Left colon (tissue), 2 donors: ENCODE measurements around the gene MBD5. TPM values are rescaled to one million over a fixed set of nuclear protein-coding genes. Genes with fewer than 3 reads are reported as not detected.

Source experiments
- ATAC-seq: fragments of 200-7000 bp; cut with Tn5 transposase; one replicate; pipeline ENCODE4 v1.9.1; 2020; ENCODE audit warnings: mild to moderate bottlenecking, moderate library complexity
- DNase-seq, 2 donors: peaks; one replicate each; pipeline ENCODE4 v3.0.0-alpha.2; 2020
- intact Hi-C, 2 donors: fragments of 100-400 bp; cut with DNase I in 1 of 2; cut with micrococcal nuclease in 1 of 2; formaldehyde crosslinking; loops; one replicate each; pipeline versions ENCODE4 v1.11.2 to v1.14.0; 2022; cut with DNase I, micrococcal nuclease
- total RNA-seq, 2 donors: library from RNA; stranded (reverse); fragmentation: NEBNext Ultra II Directional; extraction: Animal tissue kit (Norgen Biotek cat#: 25700); gene quantifications; one replicate each; pipeline ENCODE4 v1.2.1, GENCODE V29; 2021
- donor health status: DM: no; HTN: no; CAD: no.
- donor health status: DM: yes; HTN: yes; CAD: no.

The MBD5 gene
- total RNA-seq, 2 donors from 2014 or later, result 29.8 to 34.4 TPM

DNA sequence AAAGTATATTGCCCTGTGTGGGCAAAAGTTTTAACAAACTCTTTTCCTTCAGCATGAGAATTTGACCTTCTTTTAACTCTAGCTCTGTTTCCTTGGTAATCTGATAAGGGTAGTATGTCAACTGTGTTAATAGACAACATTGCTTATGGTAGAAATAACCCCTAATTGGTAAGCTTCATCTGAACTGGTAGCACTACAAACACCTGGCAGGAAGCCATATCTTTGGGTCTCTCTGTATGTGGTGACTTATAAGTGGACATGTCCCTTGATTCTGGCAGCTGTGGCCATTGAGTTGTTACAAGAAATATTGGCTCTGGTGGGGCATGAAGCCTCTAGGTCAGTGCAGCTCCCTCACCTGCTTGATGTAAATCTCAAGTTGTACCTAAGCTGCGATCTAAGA is 46.9 kb downstream of the MBD5 start:
- intact Hi-C loops, result no loop called here
- ATAC-seq (no peak), DNase-seq (no peak)

DNA sequence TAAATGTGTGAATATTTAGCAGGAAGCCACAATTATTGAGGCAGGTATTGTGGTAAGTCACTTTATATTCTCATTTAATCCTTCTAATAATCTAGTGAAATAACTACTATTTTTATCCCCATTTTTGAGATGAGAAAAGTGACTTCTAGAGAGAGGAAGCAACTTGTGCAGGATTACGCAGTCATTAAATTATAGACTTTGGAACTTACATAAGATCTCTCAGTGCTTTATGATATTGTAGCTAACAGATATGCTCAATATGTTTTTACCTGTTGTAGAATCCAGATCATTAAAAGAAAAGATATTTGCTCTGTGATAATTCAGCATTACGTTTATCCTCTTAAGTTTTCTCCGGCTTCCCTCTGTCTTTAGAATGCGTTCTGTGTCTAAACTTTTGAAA is 50.5 kb downstream of the MBD5 start:
- ATAC-seq, result peak; percentile 87
- DNase-seq, result no peak
- intact Hi-C loops, result no loop called here

DNA sequence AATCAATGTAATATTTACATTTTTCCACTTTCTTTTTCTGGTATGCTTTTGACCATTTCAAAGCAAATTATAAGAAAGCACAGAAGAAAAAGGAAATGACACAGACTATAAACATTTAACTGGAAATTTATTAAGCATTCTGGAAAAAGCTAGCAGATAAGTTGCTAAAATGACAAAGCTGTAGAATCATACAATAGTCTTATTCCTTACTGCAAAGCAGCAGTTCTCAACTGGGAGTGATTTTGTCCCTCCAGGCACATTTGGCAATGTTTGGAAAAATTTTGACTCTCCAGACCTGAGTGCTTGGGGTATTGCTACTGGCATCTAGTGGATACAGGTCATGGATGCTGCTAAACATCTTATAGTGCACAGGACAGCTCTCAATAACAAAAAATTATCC is 75.1 kb downstream of the MBD5 start:
- ATAC-seq, result no peak
- no peak for DNase-seq
- intact Hi-C loops, result no loop called here

- DNase-seq (no peak), ATAC-seq (no peak)
- intact Hi-C loops, result no loop called here
Measured at GRCh38 chr2:148102641-148103040, 81.8 kb downstream of the MBD5 start.

- ATAC-seq (no peak), DNase-seq (no peak)
- intact Hi-C loops, result no loop called here
Measured at GRCh38 chr2:148103946-148104345, 83.1 kb downstream of the MBD5 start.

- DNase-seq (no peak), ATAC-seq (no peak)
- intact Hi-C loops, result no loop called here
Measured at GRCh38 chr2:148106331-148106730, 85.4 kb downstream of the MBD5 start.

DNA sequence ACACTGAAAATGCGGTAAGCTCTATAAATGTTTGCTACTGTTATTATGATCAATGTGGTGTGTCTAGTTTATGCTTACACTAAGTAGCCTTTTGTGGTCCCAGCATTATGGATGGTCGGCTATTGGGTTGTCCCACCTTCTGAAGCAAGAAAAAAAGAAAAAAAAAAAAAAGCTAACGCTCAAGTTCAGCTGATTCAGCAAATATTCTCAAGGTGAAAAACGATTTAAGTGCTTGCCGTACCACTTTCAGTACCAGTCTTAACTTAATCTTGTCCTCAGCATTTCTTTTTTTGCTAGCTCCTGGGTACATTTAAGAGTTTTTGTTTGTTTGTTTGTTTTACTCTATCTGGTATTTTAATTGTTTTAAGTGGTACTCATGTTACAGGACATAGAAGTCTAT is 87.5 kb downstream of the MBD5 start:
- DNase-seq, result no peak
- intact Hi-C loops, result no loop called here
- no peak for ATAC-seq

GRCh38 chr2:148110184-148110583 is 89.3 kb downstream of the MBD5 start:
- DNase-seq, result no peak
- ATAC-seq, result no peak
- intact Hi-C loops, result no loop called here

DNA sequence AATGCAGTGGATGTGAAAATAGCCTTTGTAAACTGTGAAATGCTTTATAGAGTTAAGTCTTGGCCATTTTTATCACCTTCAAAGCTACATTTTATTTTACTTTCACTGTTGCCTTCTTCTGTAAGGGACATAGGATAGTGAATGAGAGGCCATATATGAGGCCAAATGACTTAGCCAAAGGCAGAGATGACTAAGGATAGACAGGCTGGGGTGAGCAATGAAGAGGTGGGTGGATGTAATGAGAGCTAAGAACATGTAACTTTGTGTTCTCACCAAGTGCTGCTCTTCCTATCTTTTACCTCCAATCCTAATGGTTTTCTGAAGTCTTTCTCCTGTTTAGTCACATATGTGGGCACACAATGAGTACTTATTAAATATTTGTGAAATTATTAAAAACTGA is 101.9 kb downstream of the MBD5 start:
- intact Hi-C loops, result no loop called here
- no peak for ATAC-seq
- no peak for DNase-seq

DNA sequence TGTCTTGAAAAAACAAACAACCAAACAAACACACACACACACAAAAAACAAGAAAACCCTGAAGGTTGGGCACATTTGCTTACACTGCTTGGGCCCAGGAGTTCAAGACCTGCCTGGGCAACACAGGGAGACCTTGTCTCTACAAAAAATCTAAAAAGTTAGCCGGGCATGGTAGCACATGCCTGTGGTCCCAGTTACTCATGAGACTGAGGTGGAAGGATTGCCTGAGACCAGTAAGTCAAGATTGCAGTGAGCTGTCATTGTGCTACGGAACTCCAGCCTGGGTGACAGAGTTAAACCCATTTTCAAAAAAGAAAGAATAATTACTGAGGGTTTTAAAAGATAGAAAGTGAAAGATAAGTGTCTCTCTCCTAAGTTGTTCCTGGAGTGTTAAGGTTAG is 103.4 kb downstream of the MBD5 start:
- DNase-seq (no peak), ATAC-seq (no peak)
- intact Hi-C loops, result no loop called here

GRCh38 chr2:148130581-148130980 is 109.7 kb downstream of the MBD5 start:
- intact Hi-C loops, result no loop called here
- DNase-seq, result no peak

GRCh38 chr2:148132412-148132811 is 111.5 kb downstream of the MBD5 start:
- intact Hi-C loops, result no loop called here
- no peak for DNase-seq
- no peak for ATAC-seq

More at GRCh38 chr2:148130581-148130980, 109.7 kb downstream of the MBD5 start:
- ATAC-seq, result no peak

GRCh38 chr2:148135705-148136104 is 114.8 kb downstream of the MBD5 start:
- DNase-seq, result no peak
- intact Hi-C loops, result no loop called here
- ATAC-seq, result no peak

GRCh38 chr2:148136441-148136840 is 115.5 kb downstream of the MBD5 start:
- ATAC-seq, result no peak
- intact Hi-C loops, result no loop called here
- DNase-seq, result no peak

DNA sequence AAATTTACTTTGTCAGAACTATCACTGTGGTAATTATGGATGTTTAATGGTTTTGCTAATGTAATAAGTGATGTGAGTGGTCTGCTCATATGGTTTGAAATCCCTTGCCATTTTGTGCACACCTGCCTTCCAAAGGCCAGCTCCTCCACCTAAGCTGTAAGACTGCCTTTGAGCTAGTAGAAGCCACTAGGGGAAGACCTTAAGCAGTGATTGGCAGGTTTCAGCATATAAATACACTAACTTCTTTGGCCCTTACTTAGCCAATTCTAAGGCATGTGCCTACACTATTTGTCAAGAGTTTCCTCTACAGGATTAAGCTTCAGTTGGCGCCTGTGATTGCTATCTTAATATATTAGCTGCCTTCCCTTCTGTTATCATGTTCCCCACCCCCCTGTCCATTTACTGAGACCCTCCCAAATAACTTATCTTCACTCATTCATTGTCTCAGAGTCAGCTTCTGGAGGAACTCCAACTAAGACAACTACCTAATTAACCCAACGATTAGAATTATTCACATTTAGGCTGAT is 141.1 kb downstream of the MBD5 start:
- DNase-seq, result no peak
- ATAC-seq, result no peak
- intact Hi-C loops, result no loop called here

GRCh38 chr2:148162871-148163270 is 142.0 kb downstream of the MBD5 start:
- no peak for ATAC-seq
- DNase-seq, result no peak
- intact Hi-C loops, result no loop called here

DNA sequence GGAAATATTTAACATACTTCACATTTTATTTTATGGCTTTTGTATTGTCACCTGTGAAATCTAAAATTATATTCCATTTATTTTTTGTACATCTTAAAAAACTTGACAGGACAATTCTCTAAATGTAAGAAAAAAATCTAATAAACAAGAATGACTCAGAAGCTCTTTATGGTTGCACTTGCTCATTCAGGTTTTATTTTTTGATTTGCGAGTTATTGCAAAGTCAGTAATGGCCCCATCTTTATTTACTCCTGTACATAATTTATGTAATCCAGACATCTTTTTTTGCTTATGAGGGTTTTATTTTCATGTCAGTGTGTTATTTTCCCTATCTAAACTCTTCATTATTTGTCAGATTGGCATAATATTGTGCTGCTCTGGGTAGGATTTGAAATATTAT is 145.1 kb downstream of the MBD5 start:
- intact Hi-C loops, result no loop called here
- no peak for DNase-seq
- ATAC-seq, result no peak

DNA sequence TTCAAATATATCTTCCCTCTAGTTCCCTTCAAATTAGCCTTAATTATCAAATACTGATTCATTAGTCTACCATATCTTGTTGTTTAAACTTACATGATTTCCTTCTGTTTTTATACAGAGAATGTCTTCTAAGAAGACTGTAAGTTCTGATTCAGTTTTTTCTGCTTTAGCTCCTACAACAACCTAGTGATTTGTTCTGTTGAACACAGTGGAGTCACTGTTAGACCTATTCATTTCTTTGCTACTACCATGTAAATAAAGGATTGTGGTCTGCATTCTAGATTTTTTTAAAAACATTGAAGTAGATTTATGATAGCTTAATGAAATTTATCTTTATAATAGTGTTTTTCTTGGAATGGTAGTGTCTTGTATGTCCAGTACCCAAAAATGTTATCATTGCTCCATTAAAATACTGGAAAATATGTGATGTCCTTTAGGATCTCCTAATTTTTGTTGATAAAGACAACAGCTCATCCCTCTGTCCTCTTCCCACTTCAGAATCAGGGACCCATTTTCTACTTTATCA is 146.4 kb downstream of the MBD5 start:
- ATAC-seq, result no peak
- DNase-seq, result no peak
- intact Hi-C loops, result no loop called here

GRCh38 chr2:148167855-148168254 is 147.0 kb downstream of the MBD5 start:
- intact Hi-C loops, result no loop called here
- ATAC-seq, result no peak
- no peak for DNase-seq

DNA sequence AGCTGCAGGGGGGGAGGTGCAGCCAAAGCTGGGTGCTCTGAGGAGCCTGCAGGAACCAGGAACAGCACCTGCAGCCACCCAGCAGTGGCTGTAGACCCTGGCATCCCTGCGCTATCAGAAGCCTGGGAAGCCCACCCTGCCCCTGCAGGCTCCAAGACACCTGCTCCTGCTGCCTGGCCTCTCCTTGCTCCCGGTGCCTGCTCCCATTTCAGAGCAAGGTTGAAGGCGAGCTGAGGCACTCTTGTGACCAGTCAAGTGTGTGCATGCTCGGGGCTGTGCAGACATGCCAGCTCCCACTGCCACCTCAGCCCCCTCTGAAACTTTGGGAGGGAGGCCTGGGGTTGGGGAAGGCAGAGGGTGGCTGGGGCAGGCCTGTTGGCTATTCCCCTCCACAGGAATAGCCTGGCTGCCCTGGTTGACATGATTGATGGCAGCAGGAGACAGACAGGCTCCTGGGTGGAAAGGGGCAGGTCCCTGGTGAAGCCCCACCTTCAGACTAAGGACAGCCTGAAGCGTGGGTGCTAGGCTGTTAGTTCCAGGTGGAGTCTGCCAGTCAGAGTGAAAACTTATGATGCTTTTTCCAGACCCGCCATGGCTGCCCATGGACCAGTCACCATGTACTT is 151.4 kb downstream of the MBD5 start:
- DNase-seq (no peak), ATAC-seq (no peak)
- intact Hi-C loops, result no loop called here

GRCh38 chr2:148173168-148173567 is 152.3 kb downstream of the MBD5 start:
- DNase-seq (no peak), ATAC-seq (no peak)
- intact Hi-C loops, result no loop called here
